ENCODE results near the gene SH3PXD2B. TPM values are rescaled to one million over a fixed set of nuclear protein-coding genes. Genes with fewer than 3 reads are reported as not detected.

The SH3PXD2B gene
- polyA plus RNA-seq, 3 donors: 0.19 to 0.77 (median 0.31) TPM

- H3K27ac Mint-ChIP-seq: no peak overlapping the region
- no peaks in the 10 kb centered on the region for H3K9me3 ChIP-seq (replicated peaks in 1 of 2; ENCODE audit: control insufficient read depth in 1 of 2, insufficient read depth in 1 of 2, low read length in 2 of 2)
- no peaks in the 10 kb centered on the region for H3K9me3 Mint-ChIP-seq
- H3K27me3 Mint-ChIP-seq (ENCODE audit: low read depth in 3 of 3): peaks cover 0 to 9% (median 0%) of the 10 kb centered on the region in 3 donors
- peaks cover 2% of the 10 kb centered on the region for H3K4me1 Mint-ChIP-seq
- no peak overlapping the region for H3K27ac ChIP-seq (ENCODE audit: low read depth in 1 of 2, low read length in 2 of 2)
- WGBS (ENCODE audit: insufficient coverage): 86% methylated on average over 2 of the region's 5 CpGs
- H3K27me3 ChIP-seq (ENCODE audit: control insufficient read depth in 2 of 2, insufficient read depth in 2 of 2, low read length in 2 of 2): no peaks in the 10 kb centered on the region
- no peaks in the 10 kb centered on the region for H3K79me2 ChIP-seq (ENCODE audit: insufficient read depth, low read length)
- H3K4me3 Mint-ChIP-seq: no peak overlapping the region
- no peaks in the 10 kb centered on the region for H3K36me3 Mint-ChIP-seq
- H3K9ac ChIP-seq (ENCODE audit: insufficient read depth, low read length, poor library complexity, severe bottlenecking): no peak overlapping the region
- intact Hi-C loops (cut with micrococcal nuclease): no loop called here
- TF ChIP-seq CTCF (IDR thresholded peaks at IDR 0.05): no peak
- no peak overlapping the region for H2AFZ ChIP-seq (ENCODE audit: insufficient read depth, low read depth, low read length, poor library complexity, severe bottlenecking)
- no peak overlapping the region for H3K4me3 ChIP-seq (replicated peaks in 1 of 3; ENCODE audit: low read depth in 2 of 3, low read length in 3 of 3)
- DNase-seq: no peak
- H3K36me3 ChIP-seq (replicated peaks in 1 of 2; ENCODE audit: control insufficient read depth in 1 of 2, insufficient read depth in 2 of 2, low read length in 2 of 2): no peaks in the 10 kb centered on the region
- no peaks in the 10 kb centered on the region for H4K20me1 ChIP-seq (ENCODE audit: insufficient read depth, low read length)
- H3K4me1 ChIP-seq (ENCODE audit: control insufficient read depth in 1 of 2, insufficient read depth in 2 of 2, low read length in 2 of 2): no peaks in the 10 kb centered on the region
- H3K4me2 ChIP-seq (replicated peaks; ENCODE audit: extremely low read depth, low read length, poor library complexity, severe bottlenecking): no peak overlapping the region
Observed at GRCh38 chr5:172385010-172385563, 69.2 kb downstream of the SH3PXD2B start.

- 84% methylated on average over 3 of the region's 6 CpGs for WGBS (ENCODE audit: insufficient coverage)
- intact Hi-C loops (cut with micrococcal nuclease): no loop called here
- no peak overlapping the region for H3K27ac ChIP-seq (ENCODE audit: low read depth in 1 of 2, low read length in 2 of 2)
Observed at GRCh38 chr5:172383191-172383802, 71.0 kb downstream of the SH3PXD2B start.

More at GRCh38 chr5:172383191-172383802, 71.0 kb downstream of the SH3PXD2B start:
- Mint-ChIP-seq H3K27me3 (ENCODE audit: low read depth in 3 of 3) (peaks cover 0 to 9% (median 0%) of the 10 kb centered on the region in 3 donors), H3K36me3 (no peaks in the 10 kb centered on the region), H3K4me1 (peaks cover 6% of the 10 kb centered on the region), H3K4me3 (no peak overlapping the region), H3K9me3 (no peaks in the 10 kb centered on the region), H3K27ac (no peak overlapping the region)
- no peaks in the 10 kb centered on the region for H3K79me2 ChIP-seq (ENCODE audit: insufficient read depth, low read length)
- H3K27me3 ChIP-seq (ENCODE audit: control insufficient read depth in 2 of 2, insufficient read depth in 2 of 2, low read length in 2 of 2): no peaks in the 10 kb centered on the region
- H3K9ac ChIP-seq (ENCODE audit: insufficient read depth, low read length, poor library complexity, severe bottlenecking): no peak overlapping the region
- no peaks in the 10 kb centered on the region for H3K4me1 ChIP-seq (ENCODE audit: control insufficient read depth in 1 of 2, insufficient read depth in 2 of 2, low read length in 2 of 2)
- no peak for DNase-seq
- no peaks in the 10 kb centered on the region for H3K9me3 ChIP-seq (replicated peaks in 1 of 2; ENCODE audit: control insufficient read depth in 1 of 2, insufficient read depth in 1 of 2, low read length in 2 of 2)
- TF ChIP-seq CTCF (IDR thresholded peaks at IDR 0.05): no peak
- H3K4me3 ChIP-seq (replicated peaks in 1 of 3; ENCODE audit: low read depth in 2 of 3, low read length in 3 of 3): no peak overlapping the region
- H3K36me3 ChIP-seq (replicated peaks in 1 of 2; ENCODE audit: control insufficient read depth in 1 of 2, insufficient read depth in 2 of 2, low read length in 2 of 2): no peaks in the 10 kb centered on the region
- H4K20me1 ChIP-seq (ENCODE audit: insufficient read depth, low read length): no peaks in the 10 kb centered on the region
- H2AFZ ChIP-seq (ENCODE audit: insufficient read depth, low read depth, low read length, poor library complexity, severe bottlenecking): no peak overlapping the region
- no peak overlapping the region for H3K4me2 ChIP-seq (replicated peaks; ENCODE audit: extremely low read depth, low read length, poor library complexity, severe bottlenecking)

Measured in CD14-positive monocyte (primary cell).